Subcutaneous adipose tissue (tissue), 4 donors: Measurements from ENCODE around the gene EPB41L2. TPM values are rescaled to one million over a fixed set of nuclear protein-coding genes. Genes with fewer than 3 reads are reported as not detected.

Experiments
- total RNA-seq, 4 donors: library from RNA; depleted of rRNA; stranded (reverse); fragments of >200 nt; gene quantifications; one replicate each; pipeline ENCODE4 v1.1.0, GENCODE V29; 2016
- TF ChIP-seq, protein P1 (sequence below): fragments of 450-650 bp; IDR thresholded peaks from one replicate; pipeline ENCODE4 v1.5.1; 2016; ENCODE audit warnings: low read depth, mild to moderate bottlenecking, control low read depth, antibody characterized with exemption, moderate library complexity

The EPB41L2 gene
- total RNA-seq, 4 donors from 2014 or later: 124 to 189 (median 160) TPM

DNA sequence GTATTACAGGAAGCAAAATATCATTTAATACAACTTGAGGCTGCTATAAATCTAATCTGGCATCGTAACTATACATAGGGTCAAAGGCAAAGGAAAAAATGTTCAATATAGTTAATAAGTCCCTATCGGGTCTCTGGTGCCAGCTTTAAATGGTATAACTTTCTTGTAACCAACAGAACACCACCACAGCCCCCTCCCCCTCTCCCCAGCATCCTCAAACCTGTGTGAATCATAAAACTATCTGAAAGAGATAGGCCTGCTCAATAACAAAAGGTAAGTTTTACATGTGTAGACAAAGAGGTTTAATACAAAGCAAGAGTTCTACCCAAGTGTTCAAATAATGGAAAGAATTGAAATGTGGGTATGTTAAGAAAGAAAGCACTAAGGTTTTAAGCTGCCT lies 223.7 kb downstream of the EPB41L2 start:
- TF ChIP-seq, protein P1, sequence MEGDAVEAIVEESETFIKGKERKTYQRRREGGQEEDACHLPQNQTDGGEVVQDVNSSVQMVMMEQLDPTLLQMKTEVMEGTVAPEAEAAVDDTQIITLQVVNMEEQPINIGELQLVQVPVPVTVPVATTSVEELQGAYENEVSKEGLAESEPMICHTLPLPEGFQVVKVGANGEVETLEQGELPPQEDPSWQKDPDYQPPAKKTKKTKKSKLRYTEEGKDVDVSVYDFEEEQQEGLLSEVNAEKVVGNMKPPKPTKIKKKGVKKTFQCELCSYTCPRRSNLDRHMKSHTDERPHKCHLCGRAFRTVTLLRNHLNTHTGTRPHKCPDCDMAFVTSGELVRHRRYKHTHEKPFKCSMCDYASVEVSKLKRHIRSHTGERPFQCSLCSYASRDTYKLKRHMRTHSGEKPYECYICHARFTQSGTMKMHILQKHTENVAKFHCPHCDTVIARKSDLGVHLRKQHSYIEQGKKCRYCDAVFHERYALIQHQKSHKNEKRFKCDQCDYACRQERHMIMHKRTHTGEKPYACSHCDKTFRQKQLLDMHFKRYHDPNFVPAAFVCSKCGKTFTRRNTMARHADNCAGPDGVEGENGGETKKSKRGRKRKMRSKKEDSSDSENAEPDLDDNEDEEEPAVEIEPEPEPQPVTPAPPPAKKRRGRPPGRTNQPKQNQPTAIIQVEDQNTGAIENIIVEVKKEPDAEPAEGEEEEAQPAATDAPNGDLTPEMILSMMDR: no peak

GRCh38 chr6:130838951-130839350 lies 224.1 kb downstream of the EPB41L2 start:
- TF ChIP-seq, protein P1: no peak

- TF ChIP-seq, protein P1: no peak
Observed at GRCh38 chr6:130838250-130838860, 224.7 kb downstream of the EPB41L2 start.

- TF ChIP-seq, protein P1: no peak
Observed at GRCh38 chr6:130837067-130837466, 226.0 kb downstream of the EPB41L2 start.

GRCh38 chr6:130836055-130836640 lies 226.9 kb downstream of the EPB41L2 start:
- TF ChIP-seq, protein P1: no peak

DNA sequence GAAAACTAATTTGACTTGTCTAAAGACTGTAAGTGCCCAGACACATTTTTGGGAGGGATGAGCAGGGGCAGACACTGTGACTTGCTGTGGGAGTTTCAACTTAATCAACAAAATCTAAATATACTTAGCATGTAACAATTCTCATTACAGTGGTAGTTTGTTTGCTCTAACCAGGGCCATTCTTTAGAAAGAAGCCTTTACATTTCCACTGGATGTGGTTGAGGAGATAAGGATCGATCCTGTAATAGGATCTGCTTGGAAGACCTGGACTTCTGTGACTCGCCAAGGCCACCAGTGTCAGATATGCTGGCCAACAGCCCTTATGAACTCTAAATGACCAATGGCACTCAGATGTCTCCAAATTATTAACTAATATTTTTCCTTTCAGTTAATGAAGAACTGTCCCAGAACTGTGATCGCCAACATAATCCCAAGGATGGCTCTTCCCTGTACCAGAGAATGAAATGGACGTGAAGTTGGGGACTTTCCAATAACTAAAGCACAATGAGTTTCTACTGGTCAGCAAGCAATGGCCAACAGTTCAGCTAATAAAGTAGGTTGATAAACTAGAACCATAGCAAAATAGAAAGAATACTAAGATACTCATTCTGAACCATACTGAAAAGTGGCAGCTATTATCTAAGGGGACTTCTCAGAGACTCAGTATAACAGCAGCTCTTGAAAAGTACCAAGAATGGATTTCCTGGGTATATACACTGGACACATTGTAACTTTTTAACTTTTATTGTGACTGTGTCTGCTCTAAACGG lies 228.4 kb downstream of the EPB41L2 start:
- TF ChIP-seq, protein P1: no peak

DNA sequence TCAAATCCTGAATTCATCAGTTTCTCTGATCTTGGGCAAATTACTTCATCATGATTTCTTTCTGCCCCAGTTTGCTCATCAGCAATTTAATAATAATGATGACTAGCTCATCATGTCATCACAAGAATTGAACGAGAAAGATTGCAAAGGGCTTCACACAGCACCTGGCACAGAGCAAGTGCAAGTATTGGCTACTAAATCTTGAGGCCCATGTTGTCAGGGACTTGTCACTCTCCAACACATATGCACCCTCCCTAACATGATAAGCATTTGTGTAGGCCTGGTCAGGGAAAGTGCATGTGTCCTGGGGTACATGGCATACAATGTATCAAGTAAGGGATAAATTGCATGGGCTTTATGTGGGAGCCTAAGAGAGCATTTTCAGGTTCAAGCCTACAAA lies 229.5 kb downstream of the EPB41L2 start:
- TF ChIP-seq, protein P1: no peak
